H9 (cell line): Measurements from ENCODE around the gene DCC. TPM values are rescaled to one million over a fixed set of nuclear protein-coding genes. Genes with fewer than 3 reads are reported as not detected.

ENCODE experiments used
- DNase-seq: peaks from one replicate; pipeline ENCODE4 v3.0.0-alpha.2; 2017
- H2AFZ ChIP-seq: one replicate; pipeline ENCODE4 v1.6.1; 2013; ENCODE audit warnings: mild to moderate bottlenecking, low read length, control low read depth, moderate library complexity
- H2AK5ac ChIP-seq: 2 replicates; pipeline ENCODE4 v1.6.1; 2013; ENCODE audit warnings: low read length, control low read depth, mixed read lengths; ENCODE audit not compliant: insufficient read length
- H2BK120ac ChIP-seq: one replicate; pipeline ENCODE4 v1.6.1; 2013; ENCODE audit warnings: low read depth, mild to moderate bottlenecking, low read length, control low read depth, inconsistent platforms; ENCODE audit not compliant: poor library complexity, severe bottlenecking
- H2BK12ac ChIP-seq: 2 replicates; pipeline ENCODE4 v1.6.1; 2013; ENCODE audit warnings: low read length, control low read depth, mixed read lengths, low read depth; ENCODE audit not compliant: insufficient read length
- H2BK15ac ChIP-seq: 2 replicates; pipeline ENCODE4 v1.6.1; 2013; ENCODE audit warnings: low read depth, low read length, control low read depth
- H2BK20ac ChIP-seq: one replicate; pipeline ENCODE4 v1.6.1; 2013; ENCODE audit warnings: low read depth, mild to moderate bottlenecking, low read length, control low read depth, inconsistent platforms; ENCODE audit not compliant: poor library complexity, severe bottlenecking
- H2BK5ac ChIP-seq: 2 replicates; pipeline ENCODE4 v1.6.1; 2013; ENCODE audit warnings: low read length, control low read depth, mixed read lengths; ENCODE audit not compliant: insufficient read length
- H3K14ac ChIP-seq: 2 replicates; pipeline ENCODE4 v1.6.1; 2013; ENCODE audit warnings: low read length, control low read depth; ENCODE audit not compliant: insufficient read depth
- H3K18ac ChIP-seq: 2 replicates; pipeline ENCODE4 v1.6.1; 2013; ENCODE audit warnings: low read depth, mild to moderate bottlenecking, mixed read lengths, low read length, control low read depth; ENCODE audit not compliant: insufficient read length
- H3K23ac ChIP-seq: 2 replicates; pipeline ENCODE4 v1.6.1; 2013; ENCODE audit warnings: low read length, control low read depth, mixed read lengths, low read depth; ENCODE audit not compliant: insufficient read length
- H3K23me2 ChIP-seq: 2 replicates; pipeline ENCODE4 v1.6.1; 2013; ENCODE audit warnings: low read depth, mild to moderate bottlenecking, mixed read lengths, low read length, control low read depth; ENCODE audit not compliant: insufficient read length, poor library complexity, severe bottlenecking
- H3K27ac ChIP-seq: 2 replicates; pipeline ENCODE4 v1.5.1; 2013; ENCODE audit warnings: low read length, control low read depth, mixed read lengths, low read depth; ENCODE audit not compliant: insufficient read length
- H3K27me3 ChIP-seq: 2 replicates; pipeline ENCODE4 v1.6.1; 2013; ENCODE audit warnings: low read length, control low read depth, inconsistent platforms; ENCODE audit not compliant: insufficient read depth
- H3K4ac ChIP-seq: 2 replicates; pipeline ENCODE4 v1.6.1; 2013; ENCODE audit warnings: low read depth, mild to moderate bottlenecking, control low read depth, inconsistent platforms, low read length, moderate library complexity
- H3K4me1 ChIP-seq: 2 replicates; pipeline ENCODE4 v1.6.1; 2013; ENCODE audit warnings: low read length, control low read depth, inconsistent platforms; ENCODE audit not compliant: insufficient read depth
- H3K4me2 ChIP-seq: 2 replicates; pipeline ENCODE4 v1.6.1; 2013; ENCODE audit warnings: low read length, control low read depth, mixed read lengths; ENCODE audit not compliant: insufficient read length, insufficient read depth
- H3K56ac ChIP-seq: 2 replicates; pipeline ENCODE4 v1.6.1; 2013; ENCODE audit warnings: low read depth, mild to moderate bottlenecking, mixed read lengths, low read length, control low read depth; ENCODE audit not compliant: insufficient read length
- H3K79me1 ChIP-seq: 2 replicates; pipeline ENCODE4 v1.6.1; 2013; ENCODE audit warnings: low read depth, mild to moderate bottlenecking, moderate library complexity, low read length, control low read depth, inconsistent platforms; ENCODE audit not compliant: insufficient read depth, poor library complexity, severe bottlenecking
- H3K79me2 ChIP-seq: 2 replicates; pipeline ENCODE4 v1.6.1; 2013; ENCODE audit warnings: low read length, control low read depth, inconsistent platforms; ENCODE audit not compliant: insufficient read depth
- H3K9ac ChIP-seq: 2 replicates; pipeline ENCODE4 v1.6.1; 2013; ENCODE audit warnings: low read length, control low read depth, mixed read lengths; ENCODE audit not compliant: insufficient read length; ENCODE audit errors: extremely low read depth
- H3K9me3 ChIP-seq: one replicate; pipeline ENCODE4 v1.6.1; 2013; ENCODE audit warnings: low read depth, low read length, inconsistent platforms; ENCODE audit not compliant: control insufficient read depth
- H3T11ph ChIP-seq: one replicate; pipeline ENCODE4 v1.6.1; 2013; ENCODE audit warnings: mild to moderate bottlenecking, low read length, control low read depth, inconsistent platforms
- H4K20me1 ChIP-seq: one replicate; pipeline ENCODE4 v1.6.1; 2013; ENCODE audit not compliant: control insufficient read depth, insufficient read length, insufficient read depth
- H4K5ac ChIP-seq: 2 replicates; pipeline ENCODE4 v1.6.1; 2013; ENCODE audit warnings: low read depth, mild to moderate bottlenecking, mixed read lengths, low read length, control low read depth; ENCODE audit not compliant: insufficient read length
- H4K8ac ChIP-seq: replicated peaks from 2 replicates; pipeline ENCODE4 v1.6.1; 2013; ENCODE audit warnings: low read length, control low read depth, mixed read lengths, low read depth; ENCODE audit not compliant: insufficient read length
- H4K91ac ChIP-seq: 2 replicates; pipeline ENCODE4 v1.6.1; 2013; ENCODE audit warnings: low read depth, mild to moderate bottlenecking, moderate library complexity, mixed read lengths, low read length, control low read depth; ENCODE audit not compliant: insufficient read length
- H3K27ac Mint-ChIP-seq, 3 experiments: 2 replicates in 2 of 3; 3 replicates in 1 of 3; pipeline ENCODE4 v1.8.0; 2020 to 2021; ENCODE audit warnings: mixed read lengths in 3 of 3, mild to moderate bottlenecking in 1 of 3, moderate library complexity in 1 of 3
- H3K27me3 Mint-ChIP-seq: 2 replicates; pipeline ENCODE4 v1.8.0; 2021; ENCODE audit warnings: low read depth, mild to moderate bottlenecking, moderate library complexity, mixed read lengths
- H3K36me3 Mint-ChIP-seq, 3 experiments: 2 replicates in 2 of 3; 3 replicates in 1 of 3; pipeline ENCODE4 v1.8.0; 2020 to 2021; ENCODE audit warnings: low read depth in 3 of 3, mixed read lengths in 3 of 3; ENCODE audit not compliant: insufficient read depth in 1 of 3
- H3K4me1 Mint-ChIP-seq, 2 experiments: 2 replicates each; pipeline ENCODE4 v1.8.0; 2020; ENCODE audit warnings: mixed read lengths in 2 of 2
- H3K4me3 Mint-ChIP-seq, 2 experiments: 2 replicates in 1 of 2; 3 replicates in 1 of 2; pipeline ENCODE4 v1.8.0; 2020 to 2021; ENCODE audit warnings: mild to moderate bottlenecking in 2 of 2, mixed read lengths in 2 of 2, moderate library complexity in 1 of 2
- H3K9me3 Mint-ChIP-seq, 2 experiments: 2 replicates in 1 of 2; 3 replicates in 1 of 2; pipeline ENCODE4 v1.8.0; 2020; ENCODE audit warnings: mild to moderate bottlenecking in 2 of 2, mixed read lengths in 2 of 2, moderate library complexity in 1 of 2
- WGBS: extraction: QIAGEN DNeasy Blood & Tissue Kit; methylation state at CpG from one replicate; pipeline ENCODE4 v1.1.7; 2013; ENCODE audit warnings: missing lambda C conversion rate, low lambda C conversion rate, mixed read lengths; ENCODE audit not compliant: insufficient read length; ENCODE audit errors: extremely low coverage; 5-methylcytosine and 5-hydroxymethylcytosine counted together
- total RNA-seq: library from RNA; stranded (reverse); gene quantifications from 2 replicates; pipeline ENCODE4 v1.2.1, GENCODE V29; 2021
- TF ChIP-seq, protein P1 (sequence below): fragments of 200-600 bp; sonication (generic); conservative IDR thresholded peaks from 3 replicates; pipeline ENCODE4 v1.8.0; 2021; ENCODE audit warnings: antibody characterized with exemption, mild to moderate bottlenecking

The DCC gene
- total RNA-seq, 1 experiment from 2014 or later, result 0.35 TPM

DNA sequence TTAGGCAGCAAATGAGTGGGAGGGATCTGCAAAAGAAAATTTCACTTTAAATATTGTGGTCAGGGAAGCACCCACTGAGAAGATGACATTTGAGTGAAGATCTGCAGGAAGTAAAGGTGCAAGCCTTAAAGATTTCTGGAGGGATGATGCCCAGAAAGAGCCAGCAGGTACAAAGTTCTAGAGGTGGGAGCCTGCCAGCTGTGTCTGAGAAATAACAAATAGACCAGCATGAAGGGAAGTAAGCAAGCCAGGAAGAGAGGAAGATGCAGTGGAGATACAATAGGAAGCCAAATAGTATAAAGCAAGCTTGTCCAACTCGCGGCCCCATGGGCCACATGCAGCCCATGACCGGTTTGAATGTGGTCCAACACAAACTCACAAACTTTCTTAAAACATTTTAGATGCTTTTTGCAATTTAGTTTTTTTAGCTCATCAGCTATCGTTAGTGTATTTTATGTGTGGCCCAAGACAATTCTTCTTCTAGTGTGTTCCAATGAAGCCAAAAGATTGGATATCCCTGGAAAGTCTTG, 489.9 kb downstream of the DCC start:
- H2AK5ac ChIP-seq, result no peak overlapping the region
- Mint-ChIP-seq H3K27me3 (peaks cover 85% of the 10 kb centered on the region), H3K27ac (no peak overlapping the region), H3K4me3 (no peak overlapping the region), H3K4me1 (no peaks in the 10 kb centered on the region), H3K9me3 (peaks cover 0 to 4% of the 10 kb centered on the region in 2 experiments; a peak in 2 of 5 replicates), H3K36me3 (no peaks in the 10 kb centered on the region; a peak in 1 of 7 replicates)
- H4K20me1 ChIP-seq, result no peaks in the 10 kb centered on the region
- no peaks in the 10 kb centered on the region for H3K9me3 ChIP-seq
- H4K5ac ChIP-seq, result no peak overlapping the region
- no peak overlapping the region for H3T11ph ChIP-seq
- no peak overlapping the region for H3K18ac ChIP-seq
- H3K4ac ChIP-seq, result no peak overlapping the region
- H3K27ac ChIP-seq, result no peak overlapping the region
- peaks cover 14% of the 10 kb centered on the region; the same call in 1 of the 2 replicates for H3K27me3 ChIP-seq
- DNase-seq, result no peak
- no peak overlapping the region for H4K91ac ChIP-seq
- H2AFZ ChIP-seq, result no peak overlapping the region
- H4K8ac ChIP-seq, result no peak overlapping the region
- H3K23me2 ChIP-seq, result no peaks in the 10 kb centered on the region
- H2BK5ac ChIP-seq, result no peak overlapping the region
- no peak overlapping the region for H2BK20ac ChIP-seq
- no peak overlapping the region for H2BK15ac ChIP-seq
- no peak overlapping the region for H3K14ac ChIP-seq
- H3K23ac ChIP-seq, result no peak overlapping the region
- H3K79me2 ChIP-seq, result no peaks in the 10 kb centered on the region
- no peak overlapping the region for H2BK120ac ChIP-seq
- no peaks in the 10 kb centered on the region for H3K79me1 ChIP-seq
- no CpG with 5 or more reads among the region's 4 CpGs for WGBS
- H2BK12ac ChIP-seq, result no peak overlapping the region
- H3K4me1 ChIP-seq, result no peaks in the 10 kb centered on the region
- no peak overlapping the region for H3K9ac ChIP-seq
- TF ChIP-seq, protein P1, sequence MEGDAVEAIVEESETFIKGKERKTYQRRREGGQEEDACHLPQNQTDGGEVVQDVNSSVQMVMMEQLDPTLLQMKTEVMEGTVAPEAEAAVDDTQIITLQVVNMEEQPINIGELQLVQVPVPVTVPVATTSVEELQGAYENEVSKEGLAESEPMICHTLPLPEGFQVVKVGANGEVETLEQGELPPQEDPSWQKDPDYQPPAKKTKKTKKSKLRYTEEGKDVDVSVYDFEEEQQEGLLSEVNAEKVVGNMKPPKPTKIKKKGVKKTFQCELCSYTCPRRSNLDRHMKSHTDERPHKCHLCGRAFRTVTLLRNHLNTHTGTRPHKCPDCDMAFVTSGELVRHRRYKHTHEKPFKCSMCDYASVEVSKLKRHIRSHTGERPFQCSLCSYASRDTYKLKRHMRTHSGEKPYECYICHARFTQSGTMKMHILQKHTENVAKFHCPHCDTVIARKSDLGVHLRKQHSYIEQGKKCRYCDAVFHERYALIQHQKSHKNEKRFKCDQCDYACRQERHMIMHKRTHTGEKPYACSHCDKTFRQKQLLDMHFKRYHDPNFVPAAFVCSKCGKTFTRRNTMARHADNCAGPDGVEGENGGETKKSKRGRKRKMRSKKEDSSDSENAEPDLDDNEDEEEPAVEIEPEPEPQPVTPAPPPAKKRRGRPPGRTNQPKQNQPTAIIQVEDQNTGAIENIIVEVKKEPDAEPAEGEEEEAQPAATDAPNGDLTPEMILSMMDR, result no peak
- H3K4me2 ChIP-seq, result no peak overlapping the region
- H3K56ac ChIP-seq, result no peak overlapping the region
